Activated naive CD4-positive, alpha-beta T cell treated with anti-CD3 and anti-CD28 coated beads, Interleukin-2, amount 50 U/mL, for 72 hours (primary cell): ENCODE results near the gene GTF2H2C. TPM values are rescaled to one million over a fixed set of nuclear protein-coding genes. Genes with fewer than 3 reads are reported as not detected.

Experiments
- total RNA-seq, 2 donors: library from RNA; stranded (reverse); gene quantifications; one replicate each; pipeline ENCODE4 v1.2.3, GENCODE V29; 2022

GTF2H2C gene
- total RNA-seq, 2 donors from 2014 or later, result 43.7 to 79.5 TPM

Other genes with a start within 250 kb of the GTF2H2C start
- 10 to 100 TPM; 13.3 to 16.0 TPM for gene CCDC125, start 227.4 kb upstream of the GTF2H2C start, total RNA-seq
- 10 to 100 TPM; 61.3 to 86.2 TPM for gene AK6, start 190.7 kb upstream of the GTF2H2C start, total RNA-seq
- 10 to 100 TPM; 74.3 to 80.1 TPM for gene TAF9, start 190.7 kb upstream of the GTF2H2C start, total RNA-seq
- gene RAD17, start 190.4 kb upstream of the GTF2H2C start, total RNA-seq, result 10 to 100 TPM; 25.7 to 29.7 TPM
- under 1 TPM; 0.23 to 0.39 TPM for gene MARVELD2, start 145.1 kb upstream of the GTF2H2C start, total RNA-seq
- gene OCLN, start 67.4 kb upstream of the GTF2H2C start, total RNA-seq, result under 1 TPM; 0.58 to 0.84 TPM